Cerebellar cortex (tissue), 1 donor: ENCODE results near the gene WDR19.
"Not testable (repeated sequence)": the region's sequence is repeated elsewhere in the genome, so short reads cannot be mapped to it uniquely, and the experiment has no call there.

Experiments
- DNase-seq: peaks from one replicate; pipeline ENCODE4 v3.0.0-alpha.2; 2015; ENCODE audit warnings: low spot score

WDR19 gene

GRCh38 chr4:39233114-39233513 lies 50.8 kb downstream of the WDR19 start:
- DNase-seq, result no peak

DNA sequence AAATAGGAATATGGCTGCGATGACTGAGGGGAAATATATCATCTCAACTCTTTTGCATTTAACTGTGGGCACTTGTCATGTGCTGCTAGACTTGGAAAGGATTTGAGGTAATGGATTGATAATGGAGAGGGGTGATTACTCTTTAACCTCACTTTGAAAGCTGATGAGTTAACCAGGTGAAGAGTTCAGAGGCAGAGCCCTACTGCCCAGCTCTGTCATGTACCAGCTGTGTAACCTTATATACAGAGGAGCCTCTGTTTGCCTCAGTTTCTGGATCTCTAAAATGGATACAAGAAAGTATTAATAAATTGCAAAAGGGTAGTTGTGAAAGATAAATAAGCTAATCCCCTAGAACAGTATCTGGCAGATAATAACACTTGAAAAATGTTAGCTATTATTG lies 51.5 kb downstream of the WDR19 start:
- no peak for DNase-seq

- no peak for DNase-seq
These were observed 52.7 kb downstream of the WDR19 start for GRCh38 chr4:39235021-39235420.

DNA sequence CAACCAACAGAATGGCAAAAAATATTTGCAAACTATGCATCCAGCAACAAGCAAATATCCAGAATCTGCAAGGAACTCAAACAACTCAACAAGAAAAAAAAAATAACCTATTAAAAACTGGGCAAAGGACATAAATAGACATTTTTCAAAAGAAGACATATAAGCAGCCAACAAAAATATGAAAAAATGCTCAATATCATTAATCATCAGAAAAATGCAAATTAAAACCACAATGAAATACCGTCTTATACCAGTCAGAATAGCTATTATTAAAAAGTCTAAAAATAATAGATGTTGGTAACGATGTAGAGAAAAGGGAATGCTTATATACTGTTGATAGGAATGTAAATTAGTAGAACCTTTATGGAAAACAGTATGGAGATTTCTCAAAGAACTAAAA lies 53.4 kb downstream of the WDR19 start:
- no peak for DNase-seq

GRCh38 chr4:39237179-39237578 lies 54.9 kb downstream of the WDR19 start:
- DNase-seq, result no peak

DNA sequence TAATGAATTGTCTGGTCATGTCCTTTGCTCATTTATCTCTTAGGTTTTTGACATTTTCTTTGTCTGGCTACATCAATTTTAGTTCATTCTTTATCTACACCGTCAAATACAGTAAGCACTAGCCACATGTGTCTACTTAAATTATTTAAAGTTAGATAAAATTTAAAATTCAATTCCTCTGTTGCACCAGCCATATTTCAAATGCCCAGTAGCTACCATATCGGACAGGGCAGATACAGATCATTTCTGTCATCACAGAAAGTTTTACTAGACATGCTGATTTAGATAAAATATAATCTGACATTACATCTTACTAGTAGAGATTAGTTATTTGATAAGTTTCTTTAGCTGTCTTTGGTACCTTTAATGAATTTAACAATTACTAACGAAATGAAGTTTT lies 61.1 kb downstream of the WDR19 start:
- no peak for DNase-seq

DNA sequence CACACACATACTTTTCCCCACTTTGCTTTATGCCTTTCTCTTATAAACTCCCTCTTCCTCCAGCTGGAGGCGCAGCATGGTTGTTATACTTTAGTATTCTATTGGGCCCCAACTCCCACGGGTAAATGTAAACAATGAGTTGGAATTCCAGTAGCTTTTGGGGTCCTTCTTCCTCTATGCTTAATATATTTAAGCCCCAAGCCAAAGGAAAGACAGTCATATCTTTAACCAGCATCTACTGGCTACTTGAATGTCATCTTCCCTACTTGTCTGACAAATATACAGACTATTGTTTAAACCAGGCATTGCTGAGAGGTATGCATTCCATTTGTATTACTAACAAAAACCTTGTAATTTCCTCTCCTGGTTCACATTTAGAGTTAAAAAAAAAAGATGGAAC lies 72.9 kb downstream of the WDR19 start:
- DNase-seq, result no peak

- no peak for DNase-seq
These were observed 73.5 kb downstream of the WDR19 start for GRCh38 chr4:39255871-39256270.

DNA sequence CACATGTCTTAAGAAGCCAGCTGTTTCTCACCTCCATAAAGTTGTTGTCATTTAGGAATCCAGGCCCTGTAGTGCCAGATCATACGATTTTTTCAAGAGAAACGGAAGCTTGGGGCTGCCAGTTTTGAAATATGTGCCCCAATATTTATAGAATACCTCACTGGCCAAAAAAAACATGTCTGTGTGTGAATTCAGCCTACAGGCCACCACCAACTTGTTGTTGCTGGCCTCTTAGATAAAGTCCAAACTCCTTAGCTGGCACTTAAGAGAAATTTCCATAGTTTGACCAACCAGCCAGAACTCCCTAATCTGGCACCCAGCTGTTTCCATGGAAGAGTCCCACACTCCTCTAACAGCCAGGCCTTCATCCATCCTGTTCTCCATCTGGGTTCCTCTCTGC lies 74.1 kb downstream of the WDR19 start:
- no peak for DNase-seq

- no peak for DNase-seq
These were observed 77.4 kb downstream of the WDR19 start for GRCh38 chr4:39259571-39260330.

- DNase-seq, result no peak
These were observed 81.6 kb downstream of the WDR19 start for GRCh38 chr4:39263895-39264294.

- no peak for DNase-seq
These were observed 92.2 kb downstream of the WDR19 start for GRCh38 chr4:39274503-39274902.

GRCh38 chr4:39277661-39278060 lies 95.3 kb downstream of the WDR19 start:
- not testable (repeated sequence) for DNase-seq

DNA sequence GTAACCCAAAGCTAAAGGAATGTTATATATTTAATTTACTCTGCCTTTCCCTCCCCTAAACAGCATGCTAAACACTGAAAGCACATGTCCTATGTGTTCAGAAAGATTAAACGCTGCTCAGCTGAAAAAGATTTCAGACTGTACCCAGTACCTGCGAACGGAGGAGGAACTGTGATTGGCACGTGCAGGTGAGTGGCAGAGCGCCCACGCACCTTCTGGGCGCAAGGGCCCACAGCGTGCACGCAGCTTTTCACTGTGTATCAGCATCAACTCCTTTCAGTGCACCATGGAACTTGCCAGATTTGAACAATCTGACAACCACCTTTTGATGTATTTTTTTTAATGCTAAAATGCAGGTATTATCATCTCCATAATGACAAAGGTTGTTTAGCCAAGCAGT lies 96.1 kb downstream of the WDR19 start:
- DNase-seq, result no peak

GRCh38 chr4:39279416-39279815 lies 97.1 kb downstream of the WDR19 start:
- DNase-seq, result no peak

DNA sequence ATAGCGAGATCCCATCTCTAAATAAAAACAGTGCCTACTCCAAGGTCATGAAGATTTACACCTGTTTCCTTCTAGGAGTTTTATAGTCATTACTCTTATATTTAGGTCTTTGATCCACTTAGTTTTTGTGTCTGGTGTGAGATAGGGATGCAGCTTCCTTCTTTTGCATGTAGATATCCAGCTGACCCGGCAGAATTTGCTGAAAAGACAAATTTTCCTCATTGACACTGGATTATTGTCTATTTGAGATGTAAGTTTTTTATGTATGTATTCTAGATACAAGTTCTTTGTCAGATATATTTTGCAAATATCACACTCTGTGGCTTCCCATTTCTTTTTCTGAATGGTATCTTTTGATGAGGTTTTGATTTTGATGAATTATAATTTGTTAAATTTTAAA lies 98.4 kb downstream of the WDR19 start:
- no peak for DNase-seq

GRCh38 chr4:39285111-39285795 lies 102.9 kb downstream of the WDR19 start:
- no peak for DNase-seq

DNA sequence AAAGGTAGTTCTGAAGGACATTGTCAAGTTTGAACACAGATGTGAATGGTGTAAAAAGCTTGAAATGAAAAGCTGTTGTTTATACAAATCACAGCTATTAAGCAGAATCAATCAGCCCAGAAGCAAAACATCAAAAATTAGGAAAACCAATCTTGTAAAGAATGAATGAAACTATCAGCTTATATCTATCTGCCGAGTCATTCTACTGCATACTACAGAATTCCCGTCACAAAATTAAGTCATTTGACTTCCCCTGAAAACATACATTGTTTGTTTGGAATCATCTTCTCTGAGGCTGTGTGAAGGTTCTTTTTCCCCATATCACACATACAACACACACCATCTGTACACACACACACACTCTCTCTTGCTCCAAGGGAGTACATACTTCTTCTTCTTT lies 103.5 kb downstream of the WDR19 start:
- DNase-seq, result no peak

DNA sequence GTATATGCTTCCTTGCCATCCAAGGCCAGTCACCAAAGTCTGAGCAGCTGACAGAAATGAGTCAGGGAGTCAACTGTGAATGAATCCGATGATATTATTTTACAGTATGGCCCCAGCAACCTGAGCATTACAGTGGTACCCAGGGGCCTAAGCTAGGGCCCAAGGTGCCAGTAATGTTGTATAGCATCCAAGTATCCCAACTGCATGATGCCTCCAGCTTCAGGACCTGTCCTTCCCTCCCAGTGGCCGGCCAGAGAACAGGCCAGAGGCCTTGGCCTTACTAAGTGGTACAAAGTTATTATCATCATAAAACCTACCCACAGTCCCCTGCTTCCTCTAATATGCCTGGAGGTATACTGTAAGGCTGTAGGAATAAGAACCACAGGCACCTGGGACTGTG lies 103.9 kb downstream of the WDR19 start:
- no peak for DNase-seq

- DNase-seq, result no peak
These were observed 104.9 kb downstream of the WDR19 start for GRCh38 chr4:39287223-39287622.

GRCh38 chr4:39291686-39292085 lies 109.4 kb downstream of the WDR19 start:
- DNase-seq, result no peak

GRCh38 chr4:39292433-39292832 lies 110.1 kb downstream of the WDR19 start:
- not testable (repeated sequence) for DNase-seq

GRCh38 chr4:39295784-39296183 lies 113.5 kb downstream of the WDR19 start:
- DNase-seq, result no peak

DNA sequence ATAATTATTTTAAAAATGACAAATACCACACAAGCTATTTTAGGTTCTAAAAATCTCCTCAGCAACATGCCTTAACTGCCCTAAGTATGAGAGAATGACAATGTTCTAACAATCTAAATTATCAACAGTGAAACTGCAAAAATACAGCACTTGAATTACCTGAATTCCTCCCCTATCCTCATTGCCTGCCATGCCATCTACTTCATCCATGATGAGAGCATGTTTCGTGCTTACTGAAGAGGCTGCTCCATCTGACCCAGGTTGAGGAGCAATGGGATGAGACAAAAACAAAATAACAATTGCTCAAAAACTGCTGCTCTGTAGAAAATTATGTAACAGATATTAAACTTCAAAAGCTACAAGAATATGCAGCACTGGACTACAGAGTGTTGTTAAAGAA lies 120.6 kb downstream of the WDR19 start:
- DNase-seq, result no peak
